ENCODE results near the gene GID8. TPM values are rescaled to one million over a fixed set of nuclear protein-coding genes. Genes with fewer than 3 reads are reported as not detected.

Gene GID8
- total RNA-seq, 1 experiment from 2014 or later: 35.6 TPM

- RAD21 ChIA-PET (ENCODE audit: low non-redundant PET in 1 of 2, low total read pairs in 2 of 2, uncharacterized antibody in 2 of 2, unreplicated experiment in 2 of 2): no interaction called here
- no peak for ATAC-seq
- no peak overlapping the region for H3K27ac ChIP-seq (ENCODE audit: low read depth, low read length)
- H4K20me1 ChIP-seq (ENCODE audit: insufficient read depth): no peaks in the 10 kb centered on the region
- BruUV-seq (replicated peaks): no TSS peak
- CTCF ChIA-PET: no interaction called here
- DNase-seq (ENCODE audit: low read depth, low spot score): no peak
- H3K36me3 ChIP-seq (ENCODE audit: control insufficient read depth in 1 of 2, insufficient read depth in 2 of 2, low read length in 2 of 2): peaks cover 36 to 45% of the 10 kb centered on the region in 2 experiments
- H2AFZ ChIP-seq (ENCODE audit: low read depth, low read length, poor library complexity, severe bottlenecking): no peak overlapping the region
- no peaks in the 10 kb centered on the region for H3K9me3 ChIP-seq (ENCODE audit: control insufficient read depth in 1 of 2, insufficient read depth in 1 of 2, low read depth in 1 of 2, low read length in 2 of 2)
- TF ChIP-seq ZFX (IDR thresholded peaks at IDR 0.05) (no peak), SP1 (IDR thresholded peaks at IDR 0.05; ENCODE audit: low read depth) (no peak)
- H3K4me1 ChIP-seq (ENCODE audit: control insufficient read depth in 1 of 2, insufficient read depth in 2 of 2, low read length in 2 of 2): peaks cover 5 to 12% of the 10 kb centered on the region in 2 experiments; a peak in 3 of 4 replicates
- no peaks in the 10 kb centered on the region for H3K9me2 ChIP-seq (ENCODE audit: insufficient read depth)
- POLR2A ChIA-PET: no interaction called here
- H3K9ac ChIP-seq (ENCODE audit: low read length): no peak overlapping the region
- no peak overlapping the region for H3K4me2 ChIP-seq (ENCODE audit: low read length)
- H3K4me3 ChIP-seq (replicated peaks in 1 of 2; ENCODE audit: low read depth in 1 of 2, low read length in 2 of 2): no peak overlapping the region
- intact Hi-C loops (cut with micrococcal nuclease): no loop called here
- peaks cover 56% of the 10 kb centered on the region for H3K79me2 ChIP-seq (ENCODE audit: insufficient read depth, low read length)
- no peaks in the 10 kb centered on the region for H3K27me3 ChIP-seq (ENCODE audit: insufficient read depth, low read length)
These were observed 4.5 kb downstream of the GID8 start for GRCh38 chr20:62942456-62942855.

GRCh38 chr20:62943396-62943795, 5.4 kb downstream of the GID8 start:
- CTCF ChIA-PET: no interaction called here
- POLR2A ChIA-PET: no interaction called here
- intact Hi-C loops (cut with micrococcal nuclease): no loop called here
- Histone ChIP-seq H3K9ac (ENCODE audit: low read length) (no peak overlapping the region), H3K9me3 (ENCODE audit: control insufficient read depth in 1 of 2, insufficient read depth in 1 of 2, low read depth in 1 of 2, low read length in 2 of 2) (no peaks in the 10 kb centered on the region), H2AFZ (ENCODE audit: low read depth, low read length, poor library complexity, severe bottlenecking) (no peak overlapping the region), H3K4me3 (replicated peaks in 1 of 2; ENCODE audit: low read depth in 1 of 2, low read length in 2 of 2) (no peak overlapping the region), H3K27ac (ENCODE audit: low read depth, low read length) (no peak overlapping the region), H3K9me2 (ENCODE audit: insufficient read depth) (no peaks in the 10 kb centered on the region), H3K4me1 (ENCODE audit: control insufficient read depth in 1 of 2, insufficient read depth in 2 of 2, low read length in 2 of 2) (peaks cover 5 to 12% of the 10 kb centered on the region in 2 experiments; a peak in 3 of 4 replicates), H3K36me3 (ENCODE audit: control insufficient read depth in 1 of 2, insufficient read depth in 2 of 2, low read length in 2 of 2) (peaks cover 44 to 49% of the 10 kb centered on the region in 2 experiments), H3K4me2 (ENCODE audit: low read length) (no peak overlapping the region), H3K27me3 (ENCODE audit: insufficient read depth, low read length) (no peaks in the 10 kb centered on the region), H3K79me2 (ENCODE audit: insufficient read depth, low read length) (peaks cover 52% of the 10 kb centered on the region), H4K20me1 (ENCODE audit: insufficient read depth) (no peaks in the 10 kb centered on the region)
- no peak for ATAC-seq
- no TSS peak for BruUV-seq (replicated peaks)
- RAD21 ChIA-PET (ENCODE audit: low non-redundant PET in 1 of 2, low total read pairs in 2 of 2, uncharacterized antibody in 2 of 2, unreplicated experiment in 2 of 2): no interaction called here
- no peak for DNase-seq (ENCODE audit: low read depth, low spot score)
- TF ChIP-seq JUND (IDR thresholded peaks at IDR 0.05) (no peak), ELF1 (IDR thresholded peaks at IDR 0.05; ENCODE audit: borderline replicate concordance, low read depth) (no peak), TCF7L2 (IDR thresholded peaks at IDR 0.05; ENCODE audit: borderline replicate concordance, extremely low read depth, insufficient read depth, insufficient read length) (no peak), POLR2A (IDR thresholded peaks at IDR 0.05; ENCODE audit: borderline replicate concordance, extremely low read depth, insufficient read depth, insufficient read length) (no peak), SP1 (IDR thresholded peaks at IDR 0.05; ENCODE audit: low read depth) (no peak), YY1 (IDR thresholded peaks at IDR 0.05; ENCODE audit: extremely low read depth, insufficient replicate concordance, low read depth, low read length) (no peak), ZFX (IDR thresholded peaks at IDR 0.05) (no peak), REST (IDR thresholded peaks at IDR 0.05; ENCODE audit: low read depth) (no peak), SIN3A (IDR thresholded peaks at IDR 0.05; ENCODE audit: low read depth) (no peak), EGR1 (IDR thresholded peaks at IDR 0.05; ENCODE audit: low read depth) (no peak), ZNF274 (IDR thresholded peaks at IDR 0.05; ENCODE audit: low read depth, low read length) (no peak), CBX3 (IDR thresholded peaks at IDR 0.05; ENCODE audit: low read depth) (no peak)
- TF ChIP-seq, protein P1, sequence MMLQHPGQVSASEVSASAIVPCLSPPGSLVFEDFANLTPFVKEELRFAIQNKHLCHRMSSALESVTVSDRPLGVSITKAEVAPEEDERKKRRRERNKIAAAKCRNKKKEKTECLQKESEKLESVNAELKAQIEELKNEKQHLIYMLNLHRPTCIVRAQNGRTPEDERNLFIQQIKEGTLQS (IDR thresholded peaks at IDR 0.05): no peak
- TF ChIP-seq, protein P2, sequence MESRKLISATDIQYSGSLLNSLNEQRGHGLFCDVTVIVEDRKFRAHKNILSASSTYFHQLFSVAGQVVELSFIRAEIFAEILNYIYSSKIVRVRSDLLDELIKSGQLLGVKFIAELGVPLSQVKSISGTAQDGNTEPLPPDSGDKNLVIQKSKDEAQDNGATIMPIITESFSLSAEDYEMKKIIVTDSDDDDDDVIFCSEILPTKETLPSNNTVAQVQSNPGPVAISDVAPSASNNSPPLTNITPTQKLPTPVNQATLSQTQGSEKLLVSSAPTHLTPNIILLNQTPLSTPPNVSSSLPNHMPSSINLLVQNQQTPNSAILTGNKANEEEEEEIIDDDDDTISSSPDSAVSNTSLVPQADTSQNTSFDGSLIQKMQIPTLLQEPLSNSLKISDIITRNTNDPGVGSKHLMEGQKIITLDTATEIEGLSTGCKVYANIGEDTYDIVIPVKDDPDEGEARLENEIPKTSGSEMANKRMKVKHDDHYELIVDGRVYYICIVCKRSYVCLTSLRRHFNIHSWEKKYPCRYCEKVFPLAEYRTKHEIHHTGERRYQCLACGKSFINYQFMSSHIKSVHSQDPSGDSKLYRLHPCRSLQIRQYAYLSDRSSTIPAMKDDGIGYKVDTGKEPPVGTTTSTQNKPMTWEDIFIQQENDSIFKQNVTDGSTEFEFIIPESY (IDR thresholded peaks at IDR 0.05; ENCODE audit: extremely low read depth, insufficient replicate concordance, low read length): no peak
